Dedifferentiated amniotic fluid mesenchymal stem cell (primary cell): ENCODE data around the gene HOXB6.

Source experiments
- DNase-seq: peaks from one replicate; pipeline ENCODE4 v3.0.0-alpha.2; 2016; ENCODE audit errors: extremely low spot score

The HOXB6 gene

GRCh38 chr17:48634493-48635208 is 29.9 kb upstream of the HOXB6 start:
- DNase-seq, result no peak

- DNase-seq, result no peak
Measured at GRCh38 chr17:48633266-48633677, 28.5 kb upstream of the HOXB6 start.

DNA sequence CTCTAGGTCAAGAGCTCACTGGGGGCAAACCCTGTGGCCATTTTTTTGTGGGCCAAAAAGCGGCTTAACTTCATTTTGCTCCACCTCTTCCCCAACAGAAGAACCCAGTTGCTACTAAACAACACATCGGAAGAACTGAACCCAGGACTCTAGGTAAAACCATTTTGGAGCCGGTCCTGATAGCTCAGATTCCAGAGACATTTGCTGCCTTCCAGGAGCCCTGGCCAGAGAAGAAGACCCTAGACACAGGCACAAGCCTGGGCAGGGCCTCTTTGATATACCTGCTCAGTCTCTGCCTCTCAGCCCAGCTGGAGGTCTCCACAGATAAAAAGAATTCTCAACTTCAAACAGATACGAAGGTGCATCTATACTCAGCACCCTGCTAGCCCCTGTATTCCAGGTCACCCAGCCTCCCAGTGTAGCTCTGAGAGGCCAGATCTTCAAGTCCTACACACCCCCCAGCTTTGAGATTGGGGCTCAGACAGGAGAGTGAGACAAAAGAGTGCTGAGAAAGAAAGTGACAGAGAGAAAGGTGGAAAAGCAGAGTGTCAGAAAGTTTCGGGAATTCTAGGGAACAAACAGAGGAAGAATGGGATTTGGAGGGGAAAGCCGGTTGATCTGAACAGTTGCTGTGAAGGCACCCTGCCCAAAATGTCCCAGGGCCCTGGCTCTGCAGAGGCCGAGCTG is 27.9 kb upstream of the HOXB6 start:
- no peak for DNase-seq

GRCh38 chr17:48631693-48632578 is 27.1 kb upstream of the HOXB6 start:
- no peak for DNase-seq

- DNase-seq, result no peak
Measured at GRCh38 chr17:48630925-48631692, 26.3 kb upstream of the HOXB6 start.

DNA sequence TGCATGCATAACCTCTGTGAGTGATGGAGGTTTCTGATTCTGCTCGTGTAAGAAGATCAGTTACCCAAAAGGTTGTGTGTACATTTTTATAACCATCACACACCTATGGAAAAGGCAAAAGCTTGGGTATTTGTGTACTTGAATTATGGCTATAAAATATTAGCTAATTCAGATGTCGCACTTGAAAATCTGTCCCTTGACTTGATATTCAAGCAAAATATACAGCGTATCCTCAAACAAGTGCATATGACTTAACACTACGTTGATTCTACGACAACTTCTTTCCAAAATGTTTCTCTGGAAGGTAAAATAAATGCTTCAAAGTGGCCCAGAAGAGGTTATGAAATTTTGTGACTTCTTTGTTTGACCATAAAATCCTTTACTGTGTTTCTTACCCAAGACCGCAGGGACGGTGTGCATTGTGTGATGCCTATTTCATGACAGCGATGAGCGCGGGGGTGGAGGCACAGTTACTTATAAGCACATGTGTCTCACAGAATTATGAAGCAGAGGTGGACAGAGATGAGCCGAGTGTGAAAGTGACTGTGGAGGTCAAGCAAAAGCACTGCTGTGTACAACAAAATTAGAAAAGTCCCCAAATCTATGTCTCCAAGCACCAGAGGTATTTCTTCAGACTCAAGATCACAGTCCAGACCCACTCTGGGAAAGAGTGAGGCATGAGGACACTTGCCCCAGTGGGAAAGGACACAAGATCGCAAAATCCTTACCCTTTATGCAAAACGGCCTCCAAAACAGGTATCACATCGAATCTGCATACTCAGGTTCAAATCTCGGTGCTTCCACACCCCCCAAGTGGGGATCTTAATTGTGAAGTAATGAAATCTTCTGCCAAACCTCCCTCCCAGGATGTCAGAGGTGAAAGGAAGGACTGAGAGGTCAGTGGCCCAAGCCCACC is 25.5 kb upstream of the HOXB6 start:
- DNase-seq, result no peak

- no peak for DNase-seq
Measured at GRCh38 chr17:48629411-48629759, 24.6 kb upstream of the HOXB6 start.

- no peak for DNase-seq
Measured at GRCh38 chr17:48628649-48629410, 24.0 kb upstream of the HOXB6 start.

DNA sequence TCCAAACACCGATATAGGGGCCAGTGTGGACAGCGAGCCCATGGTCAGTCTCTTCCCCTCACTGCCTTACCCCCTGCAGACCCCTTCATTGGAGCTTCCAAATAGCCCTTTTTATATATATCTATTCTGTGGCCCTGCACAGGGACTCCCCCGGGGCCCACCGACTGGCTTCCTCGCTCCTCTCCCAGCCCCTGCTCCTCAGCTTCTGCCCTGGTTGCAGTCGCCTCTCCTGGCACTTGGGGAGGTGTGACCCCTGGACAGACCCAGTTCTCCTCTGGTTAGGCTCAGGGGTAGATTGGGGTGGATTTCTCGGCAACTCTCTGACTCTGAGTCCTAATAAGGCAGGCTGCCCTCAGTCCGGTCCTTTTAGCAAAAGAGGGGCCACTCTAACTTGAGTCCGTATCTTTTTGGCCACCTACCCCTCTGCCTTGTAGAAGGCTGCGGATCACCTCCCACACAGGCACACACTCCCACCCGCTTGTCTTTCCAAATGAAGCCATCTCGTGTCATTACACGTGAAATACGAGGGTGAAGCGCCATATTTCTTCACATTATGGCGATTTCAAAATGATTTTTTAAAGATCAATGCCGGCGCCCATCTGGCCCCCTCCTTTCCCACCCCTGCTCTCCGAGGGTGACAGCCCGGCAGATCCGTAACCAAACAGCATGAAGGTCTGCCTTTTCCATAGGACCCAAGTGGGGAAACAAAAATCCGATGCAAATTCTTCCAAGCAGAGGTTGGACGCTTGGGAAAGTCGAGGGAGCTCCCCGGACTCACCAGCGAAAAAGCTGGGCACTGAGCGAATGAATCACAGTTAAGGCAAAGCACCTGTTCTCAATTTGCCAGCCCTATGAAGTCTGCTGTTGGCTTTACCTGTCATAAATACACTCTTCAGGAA is 23.1 kb upstream of the HOXB6 start:
- no peak for DNase-seq

DNA sequence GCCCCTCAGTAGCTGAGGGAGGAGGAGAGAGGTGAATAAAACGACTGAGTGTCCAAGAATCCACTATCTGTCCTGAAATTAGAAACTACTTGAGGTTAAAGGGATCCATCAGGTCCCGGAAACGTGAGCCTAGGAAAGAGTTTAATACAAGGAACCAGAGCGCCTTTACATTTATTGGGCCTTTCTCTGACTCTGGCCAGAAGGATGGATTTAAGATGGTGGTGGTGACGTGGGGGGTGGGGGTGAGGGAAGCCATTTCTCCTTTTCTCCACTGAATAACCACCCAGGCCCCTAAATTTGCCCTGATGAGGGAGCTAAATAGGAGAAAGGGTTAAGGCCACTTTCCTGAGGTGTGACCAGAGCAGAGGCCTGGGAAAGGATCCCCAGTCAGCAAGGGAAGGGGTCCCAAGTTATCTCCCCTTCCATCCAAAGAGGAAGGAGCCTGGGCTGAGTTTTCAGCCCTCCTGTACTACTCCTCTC is 22.4 kb upstream of the HOXB6 start:
- no peak for DNase-seq

- no peak for DNase-seq
Measured at GRCh38 chr17:48626245-48627117, 21.7 kb upstream of the HOXB6 start, which contains the start of gene HOXB9. HOXB9 (minus strand) TSS chr17:48626358; CDS start chr17:48626269, 89 bp downstream.

DNA sequence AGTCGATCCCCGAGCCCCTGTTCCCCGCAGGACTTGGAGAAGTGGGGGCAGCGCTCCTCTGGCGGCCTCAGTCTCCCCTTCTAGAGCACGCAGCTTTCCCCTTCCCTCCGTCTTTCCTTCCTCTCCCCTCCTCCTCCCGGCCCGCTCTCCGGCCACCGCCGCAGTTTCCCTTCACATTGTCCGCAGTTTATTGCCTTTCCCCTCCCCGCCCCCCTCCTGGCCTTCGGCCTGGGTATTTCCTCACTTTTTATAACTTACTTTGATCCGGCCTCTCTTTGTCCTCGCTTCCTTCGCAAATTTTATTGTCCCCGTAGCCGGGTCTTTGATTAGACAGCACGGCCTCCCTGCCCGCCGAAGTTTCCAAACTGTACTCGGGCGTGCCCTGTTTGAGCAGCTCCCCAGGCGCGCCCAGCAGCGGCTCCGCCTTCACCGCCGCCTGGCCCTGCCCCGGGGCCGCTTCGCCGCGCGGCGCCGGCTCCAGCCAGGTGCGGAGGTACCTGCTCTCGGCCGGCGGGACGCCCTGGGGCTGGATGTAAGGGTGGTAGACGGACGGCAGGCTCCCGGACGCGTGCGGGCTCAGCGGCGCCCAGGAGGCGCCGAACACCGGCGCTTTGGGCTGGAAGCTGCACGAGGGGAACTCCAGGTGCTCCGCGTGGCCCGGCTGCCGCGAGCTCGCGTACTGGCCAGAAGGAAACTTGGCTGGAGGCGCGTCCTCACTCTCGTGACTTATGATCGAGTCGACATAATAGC is 20.9 kb upstream of the HOXB6 start:
- DNase-seq, result no peak

DNA sequence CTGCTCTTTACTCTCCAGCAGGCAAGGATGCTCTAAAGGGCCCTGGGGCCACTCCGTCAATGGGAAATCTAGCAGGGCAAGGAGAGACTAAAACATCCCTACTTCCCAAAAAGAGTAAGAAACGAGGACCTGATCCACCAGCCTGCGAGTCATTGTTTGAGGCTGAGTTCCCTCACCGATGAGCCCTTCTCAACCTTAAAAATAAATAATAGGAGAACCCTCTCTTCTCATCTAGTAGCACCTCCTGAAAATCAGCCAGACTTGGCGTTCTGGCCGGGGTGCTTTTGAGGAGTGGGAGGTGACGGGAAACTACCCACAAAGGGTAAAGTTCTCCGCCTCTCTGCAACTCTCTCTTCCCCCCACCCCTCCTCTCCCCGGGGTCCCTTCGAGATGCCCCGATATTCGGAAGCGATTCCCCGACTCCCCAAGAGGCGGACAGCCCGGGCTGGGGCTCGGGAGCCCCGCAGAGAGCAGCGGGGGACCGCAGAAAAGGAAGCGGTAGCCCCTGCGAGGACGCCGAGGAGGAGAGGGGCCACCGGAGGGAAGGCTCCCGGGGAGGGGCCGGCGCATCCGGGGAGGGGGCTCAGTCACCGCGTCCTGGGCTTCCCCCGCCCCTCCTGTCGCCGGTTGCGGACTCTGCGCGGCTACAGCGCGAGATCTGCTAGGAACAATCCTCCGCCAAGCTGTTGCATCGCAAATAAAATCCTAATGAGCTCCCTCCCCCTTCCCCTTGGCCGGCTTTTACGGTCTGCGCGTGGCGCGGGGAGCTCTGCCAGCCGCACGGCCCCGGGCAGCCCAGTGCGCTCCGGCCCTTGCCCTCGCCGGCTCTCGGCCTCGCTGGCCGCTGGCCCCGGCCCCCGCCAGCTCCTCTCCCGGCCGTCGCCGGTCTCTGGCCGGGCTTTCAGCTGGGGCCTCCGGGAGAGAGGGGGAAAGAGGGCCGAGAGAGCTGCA is 20.0 kb upstream of the HOXB6 start:
- DNase-seq, result no peak

DNA sequence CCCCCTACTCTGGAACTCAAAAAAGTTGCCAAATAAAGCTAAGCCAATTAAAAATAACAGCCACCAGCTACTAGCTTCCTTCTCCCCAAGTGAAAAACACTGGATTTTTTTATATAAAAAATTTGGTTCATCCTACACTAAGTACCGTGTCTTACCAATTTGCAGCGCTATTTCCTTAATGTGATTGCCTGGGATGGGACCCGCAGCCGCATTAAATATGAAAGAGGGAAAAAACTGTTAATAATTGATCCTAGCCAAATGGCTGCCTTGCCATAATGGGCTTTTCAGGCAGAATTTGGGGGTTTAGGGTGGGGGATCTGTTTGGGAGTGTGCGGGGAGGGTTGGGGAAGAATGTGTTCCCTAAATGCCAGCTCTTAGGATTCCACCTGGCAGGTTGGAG is 19.3 kb upstream of the HOXB6 start:
- no peak for DNase-seq

- DNase-seq, result no peak
Measured at GRCh38 chr17:48623583-48623982, 18.8 kb upstream of the HOXB6 start.

DNA sequence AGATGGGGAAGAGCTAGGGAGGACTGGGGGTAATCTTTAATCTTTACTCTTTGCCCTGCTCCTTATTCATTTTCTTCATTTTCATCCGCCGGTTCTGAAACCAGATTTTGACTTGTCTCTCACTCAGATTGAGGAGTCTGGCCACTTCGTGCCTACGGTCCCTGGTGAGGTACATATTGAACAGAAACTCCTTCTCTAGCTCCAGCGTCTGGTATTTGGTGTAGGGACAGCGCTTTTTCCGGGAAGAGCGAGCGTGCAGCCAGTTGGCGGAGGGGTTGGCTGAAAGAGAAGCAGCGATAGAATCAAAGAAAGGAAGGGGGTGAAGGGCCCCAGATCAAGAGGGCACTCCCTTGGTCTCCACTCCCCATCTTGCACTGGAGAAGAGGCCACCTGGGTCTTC is 18.1 kb upstream of the HOXB6 start:
- no peak for DNase-seq
